ENCODE results near the gene MBLAC1. TPM values are rescaled to one million over a fixed set of nuclear protein-coding genes. Genes with fewer than 3 reads are reported as not detected.
A peak's percentile ranks its signal among the peaks of the same experiment; 100 is the strongest.

The MBLAC1 gene
- total and polyA plus RNA-seq, 10 of the 15 experiments (the other 5 are each of a cell fraction or from before 2014, with no cell fraction given), result 0.24 to 3.2 (median 1.8) TPM; not detected in 1

- WGBS (ENCODE audit: insufficient coverage, insufficient replicate concordance, low lambda C conversion rate, missing lambda C conversion rate), result 71% methylated on average over 8 of the region's 8 CpGs
- Histone ChIP-seq H3K27me3 (replicated peaks in 1 of 2; ENCODE audit: control insufficient read depth in 2 of 2, insufficient read depth in 2 of 2, low read length in 1 of 2) (no peaks in the 10 kb centered on the region), H3K79me2 (ENCODE audit: control insufficient read depth, insufficient read depth, low read length) (peaks cover 10% of the 10 kb centered on the region), H3K9me3 (replicated peaks; ENCODE audit: control insufficient read depth, insufficient read depth, low read length) (no peaks in the 10 kb centered on the region), H3K27ac (ENCODE audit: control insufficient read depth, insufficient read depth) (no peak overlapping the region), H4K20me1 (ENCODE audit: control insufficient read depth, insufficient read depth) (peaks cover 3% of the 10 kb centered on the region; the same call in 1 of the 2 replicates), H3K36me3 (ENCODE audit: control insufficient read depth in 2 of 2, insufficient read depth in 2 of 2, low read length in 1 of 2) (peaks cover 41 to 53% of the 10 kb centered on the region in 2 experiments), H3K9ac (ENCODE audit: control insufficient read depth, insufficient read depth, low read length) (no peak overlapping the region), H2AFZ (ENCODE audit: control insufficient read depth, low read depth, low read length) (no peak overlapping the region), H3K4me2 (ENCODE audit: control insufficient read depth, insufficient read depth) (no peak overlapping the region), H3K4me3 (no peak overlapping the region), H3K4me1 (ENCODE audit: control insufficient read depth, insufficient read depth, low read length) (peaks cover 5% of the 10 kb centered on the region)
- FAIRE-seq (no peak), DNase-seq (ENCODE audit: low read depth, low spot score) (no peak), ATAC-seq (no peak)
- SMC1A ChIA-PET (ENCODE audit: uncharacterized antibody, unreplicated experiment), result no interaction called here
- BruUV-seq (replicated peaks), result TSS peak; percentile 50
- TF ChIP-seq FOXK2 (IDR thresholded peaks at IDR 0.05) (no peak), BMI1 (IDR thresholded peaks at IDR 0.05; ENCODE audit: borderline replicate concordance) (no peak), BRCA1 (IDR thresholded peaks at IDR 0.05; ENCODE audit: low read depth, low read length) (no peak), E2F4 (IDR thresholded peaks at IDR 0.05; ENCODE audit: low read depth, low read length) (no peak), CBX3 (IDR thresholded peaks at IDR 0.05; ENCODE audit: borderline replicate concordance, low read depth) (no peak), CREM (IDR thresholded peaks at IDR 0.05; ENCODE audit: low read depth) (no peak), TBL1XR1 (IDR thresholded peaks at IDR 0.05; ENCODE audit: low read depth, low read length) (no peak), IRF5 (IDR thresholded peaks at IDR 0.05; ENCODE audit: borderline replicate concordance) (no peak), ATF3 (IDR thresholded peaks at IDR 0.05; ENCODE audit: borderline replicate concordance, extremely low read depth, low read depth, low read length) (no peak), PAX8 (IDR thresholded peaks at IDR 0.05) (no peak), JUND (IDR thresholded peaks at IDR 0.05; ENCODE audit: low read depth, low read length) (no peak), TCF3 (IDR thresholded peaks at IDR 0.05; ENCODE audit: borderline replicate concordance, insufficient read depth, low read depth, low read length) (no peak), NFYB (IDR thresholded peaks at IDR 0.05; ENCODE audit: insufficient read depth, low read depth, low read length) (no peak), NFXL1 (IDR thresholded peaks at IDR 0.05; ENCODE audit: borderline replicate concordance) (no peak), CREB1 (IDR thresholded peaks at IDR 0.05; ENCODE audit: low read depth) (no peak), CUX1 (IDR thresholded peaks at IDR 0.05; ENCODE audit: insufficient replicate concordance, low read depth, low read length) (no peak)
- POLR2A ChIA-PET, result no interaction called here
- in situ Hi-C loops (cut with MboI) (no loop called here), intact Hi-C loops (cut with micrococcal nuclease; ENCODE audit: unreplicated experiment) (no loop called here)
- RAD21 ChIA-PET (ENCODE audit: unreplicated experiment), result no interaction called here
- CTCF ChIA-PET, result no interaction called here
These were observed 33.7 kb upstream of the MBLAC1 start for GRCh38 chr7:100093054-100093453.

All from GM12878 (cell line).